Ammon's horn (tissue), 1 donor: Measurements from ENCODE around the gene PTPRK.

Experiments used
- DNase-seq: peaks from one replicate; pipeline ENCODE4 v3.0.0-alpha.2; 2016; ENCODE audit warnings: low spot score

Gene PTPRK

GRCh38 chr6:128138694-128139093, 381.7 kb downstream of the PTPRK start:
- no peak for DNase-seq

GRCh38 chr6:128135325-128135724, 385.1 kb downstream of the PTPRK start:
- DNase-seq: no peak

- no peak for DNase-seq
These were observed 388.8 kb downstream of the PTPRK start for GRCh38 chr6:128131566-128131965.

GRCh38 chr6:128131036-128131435, 389.4 kb downstream of the PTPRK start:
- DNase-seq: peak; percentile 54

- no peak for DNase-seq
These were observed 390.7 kb downstream of the PTPRK start for GRCh38 chr6:128129679-128130078.

- DNase-seq: no peak
These were observed 392.7 kb downstream of the PTPRK start for GRCh38 chr6:128127650-128128049.

GRCh38 chr6:128124713-128125112, 395.7 kb downstream of the PTPRK start:
- DNase-seq: no peak

- DNase-seq: no peak
These were observed 398.8 kb downstream of the PTPRK start for GRCh38 chr6:128121610-128122009.

- no peak for DNase-seq
These were observed 399.2 kb downstream of the PTPRK start for GRCh38 chr6:128121190-128121589.

GRCh38 chr6:128118401-128118800, 402.0 kb downstream of the PTPRK start:
- DNase-seq: no peak

GRCh38 chr6:128117916-128118315, 402.5 kb downstream of the PTPRK start:
- DNase-seq: no peak

GRCh38 chr6:128114164-128114563, 406.2 kb downstream of the PTPRK start:
- DNase-seq: no peak

GRCh38 chr6:128112494-128112893, 407.9 kb downstream of the PTPRK start:
- no peak for DNase-seq

GRCh38 chr6:128111096-128111495, 409.3 kb downstream of the PTPRK start:
- DNase-seq: no peak

- no peak for DNase-seq
These were observed 412.7 kb downstream of the PTPRK start for GRCh38 chr6:128107682-128108081.

GRCh38 chr6:128099571-128100197, 420.7 kb downstream of the PTPRK start:
- no peak for DNase-seq

GRCh38 chr6:128098000-128098581, 422.3 kb downstream of the PTPRK start:
- peak; percentile 21 for DNase-seq

GRCh38 chr6:128097009-128097408, 423.4 kb downstream of the PTPRK start:
- DNase-seq: peak; percentile 15

GRCh38 chr6:128095362-128095761, 425.0 kb downstream of the PTPRK start:
- no peak for DNase-seq

- DNase-seq: no peak
These were observed 441.4 kb downstream of the PTPRK start for GRCh38 chr6:128079021-128079420.

- DNase-seq: no peak
These were observed 442.1 kb downstream of the PTPRK start for GRCh38 chr6:128078276-128078675.

GRCh38 chr6:128076843-128077242, 443.6 kb downstream of the PTPRK start:
- DNase-seq: no peak

GRCh38 chr6:128074567-128074966, 445.8 kb downstream of the PTPRK start:
- DNase-seq: no peak

GRCh38 chr6:128073389-128073788, 447.0 kb downstream of the PTPRK start:
- no peak for DNase-seq
